ENCODE measurements around the gene PHLDA1. TPM values are rescaled to one million over a fixed set of nuclear protein-coding genes. Genes with fewer than 3 reads are reported as not detected.

PHLDA1 gene
- total RNA-seq, 1 experiment from 2014 or later = 4.9 TPM

DNA sequence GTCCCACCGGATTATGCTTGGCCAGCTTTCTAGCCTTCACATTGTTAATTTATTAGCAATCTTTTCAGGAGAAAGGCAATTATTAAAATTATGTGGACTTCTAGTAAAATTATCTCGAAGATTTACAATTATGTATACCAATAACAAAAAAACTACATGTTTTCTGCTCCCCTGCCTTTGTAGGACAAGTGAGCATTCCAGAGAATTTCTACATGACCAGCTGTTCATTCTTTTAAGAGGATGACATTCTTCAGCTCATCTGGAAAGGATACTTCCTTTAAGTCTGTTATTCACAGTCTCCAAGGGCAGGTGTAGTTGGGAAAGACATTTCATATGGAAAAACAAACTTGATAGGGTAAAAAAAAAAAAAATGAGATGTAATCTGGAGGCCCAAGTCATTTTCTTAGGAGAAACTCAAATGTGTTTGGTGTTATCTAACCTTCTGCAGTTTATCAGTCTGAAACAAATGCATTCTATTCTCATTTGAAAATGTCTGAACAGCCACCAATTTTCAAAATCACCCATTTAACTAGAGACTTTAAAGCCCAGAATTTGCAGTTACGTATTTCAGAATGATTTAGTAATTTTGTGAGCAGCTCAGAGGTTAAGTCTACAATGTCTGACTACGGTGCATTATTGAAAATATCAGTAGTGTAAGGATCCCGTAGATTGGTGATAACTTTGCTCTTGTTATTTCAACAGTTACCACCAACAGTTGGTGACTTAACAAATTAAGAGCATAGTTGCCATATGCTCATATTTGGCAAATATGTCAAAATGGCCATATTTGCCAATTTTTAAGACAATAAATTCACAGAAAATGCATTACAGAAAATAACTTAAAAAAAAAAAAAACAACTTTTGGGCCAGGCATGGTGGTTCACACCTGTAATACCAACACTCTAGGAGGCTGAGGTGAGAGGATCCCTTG lies 1.8 kb upstream of the PHLDA1 start:
- TF ChIP-seq, protein P1, sequence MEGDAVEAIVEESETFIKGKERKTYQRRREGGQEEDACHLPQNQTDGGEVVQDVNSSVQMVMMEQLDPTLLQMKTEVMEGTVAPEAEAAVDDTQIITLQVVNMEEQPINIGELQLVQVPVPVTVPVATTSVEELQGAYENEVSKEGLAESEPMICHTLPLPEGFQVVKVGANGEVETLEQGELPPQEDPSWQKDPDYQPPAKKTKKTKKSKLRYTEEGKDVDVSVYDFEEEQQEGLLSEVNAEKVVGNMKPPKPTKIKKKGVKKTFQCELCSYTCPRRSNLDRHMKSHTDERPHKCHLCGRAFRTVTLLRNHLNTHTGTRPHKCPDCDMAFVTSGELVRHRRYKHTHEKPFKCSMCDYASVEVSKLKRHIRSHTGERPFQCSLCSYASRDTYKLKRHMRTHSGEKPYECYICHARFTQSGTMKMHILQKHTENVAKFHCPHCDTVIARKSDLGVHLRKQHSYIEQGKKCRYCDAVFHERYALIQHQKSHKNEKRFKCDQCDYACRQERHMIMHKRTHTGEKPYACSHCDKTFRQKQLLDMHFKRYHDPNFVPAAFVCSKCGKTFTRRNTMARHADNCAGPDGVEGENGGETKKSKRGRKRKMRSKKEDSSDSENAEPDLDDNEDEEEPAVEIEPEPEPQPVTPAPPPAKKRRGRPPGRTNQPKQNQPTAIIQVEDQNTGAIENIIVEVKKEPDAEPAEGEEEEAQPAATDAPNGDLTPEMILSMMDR (conservative IDR thresholded peaks at IDR 0.05; ENCODE audit: low read depth, low read length) = no peak
- no peak for TF ChIP-seq EZH2 (IDR thresholded peaks at IDR 0.05; ENCODE audit: borderline replicate concordance, low read depth, low read length, poor library complexity, severe bottlenecking)
- Histone ChIP-seq H3K4me1 (ENCODE audit: insufficient read depth, low read length, poor library complexity, severe bottlenecking) (peaks cover 21% of the 10 kb centered on the region), H3K27me3 (replicated peaks; ENCODE audit: insufficient read depth, low read depth, low read length, poor library complexity) (no peaks in the 10 kb centered on the region), H3K9me3 (ENCODE audit: low read depth, low read length, poor library complexity, severe bottlenecking) (no peaks in the 10 kb centered on the region), H3K4me3 (ENCODE audit: low read depth, low read length, poor library complexity, severe bottlenecking) (no peak overlapping the region), H3K36me3 (ENCODE audit: insufficient read depth, low read length, poor library complexity, severe bottlenecking) (no peaks in the 10 kb centered on the region), H3K27ac (ENCODE audit: low read depth, low read length, poor library complexity, severe bottlenecking) (no peak overlapping the region)
- POLR2A ChIA-PET (ENCODE audit: low non-redundant PET) = no interaction called here
- intact Hi-C loops (cut with micrococcal nuclease; ENCODE audit: unreplicated experiment) = loop anchor here (5.0 to 10.0 kb wide), 4 partner anchors 86 to 699 kb away; partner anchors contain the start of genes CAPS2 and GLIPR1L1
- DNase-seq (ENCODE audit: low spot score) = no peak
- BruUV-seq (replicated peaks) = no TSS peak
- CTCF ChIA-PET = interaction anchor here (0.6 to 0.7 kb wide), 2 partner anchors 508 to 524 kb away, joined by 3 to 8 read pairs; no protein-coding TSS in a partner anchor

DNA sequence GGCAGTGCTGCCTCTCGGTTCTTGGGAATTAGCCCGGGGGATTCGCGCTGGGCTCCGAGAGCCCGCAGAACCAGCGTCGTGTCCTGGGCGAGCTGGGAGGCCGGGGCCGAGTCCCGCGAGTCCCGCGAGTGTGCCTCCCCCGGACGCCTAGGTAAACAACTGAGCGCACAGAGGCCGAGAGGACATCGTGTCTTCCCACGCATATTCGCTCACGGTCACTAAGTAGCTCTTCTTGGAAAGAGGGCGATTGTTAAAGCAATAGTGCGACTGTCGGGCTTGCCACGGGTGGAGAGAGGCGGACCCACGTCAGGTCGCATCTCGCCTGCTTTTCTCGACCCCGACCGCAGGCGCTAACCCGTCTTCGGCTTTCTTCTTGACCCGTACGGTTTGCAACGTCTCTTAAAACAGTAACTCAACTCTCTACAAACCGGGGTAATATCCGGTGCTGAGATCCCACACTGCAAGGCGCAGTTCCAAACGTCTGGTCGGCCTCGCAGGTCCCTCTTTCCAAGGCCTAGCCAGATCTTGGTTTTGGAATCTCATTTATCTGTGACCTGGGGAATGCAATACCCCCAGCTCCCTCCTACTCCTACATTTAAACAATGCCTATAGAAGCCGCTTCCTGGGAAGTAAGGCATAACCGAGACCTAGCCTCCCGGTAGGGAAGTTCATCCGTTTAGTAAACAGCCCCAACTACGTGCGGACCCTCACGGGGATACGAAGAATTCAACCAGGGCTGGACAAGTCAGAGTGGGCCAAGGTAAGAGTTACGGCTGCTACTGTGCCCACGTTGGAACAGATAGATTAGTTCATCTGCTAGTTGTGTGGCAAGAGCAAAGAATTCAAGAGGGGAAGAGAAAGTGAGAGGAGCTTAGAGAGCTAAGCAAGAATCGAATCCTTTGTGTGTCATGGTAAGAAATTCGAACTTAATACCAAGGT lies 736 bp upstream of the PHLDA1 start:
- Histone ChIP-seq H3K27me3 (replicated peaks; ENCODE audit: insufficient read depth, low read depth, low read length, poor library complexity) (no peaks in the 10 kb centered on the region), H3K36me3 (ENCODE audit: insufficient read depth, low read length, poor library complexity, severe bottlenecking) (no peaks in the 10 kb centered on the region), H3K27ac (ENCODE audit: low read depth, low read length, poor library complexity, severe bottlenecking) (peak overlapping the region; percentile 86), H3K4me1 (ENCODE audit: insufficient read depth, low read length, poor library complexity, severe bottlenecking) (peaks cover 10% of the 10 kb centered on the region), H3K9me3 (ENCODE audit: low read depth, low read length, poor library complexity, severe bottlenecking) (no peaks in the 10 kb centered on the region), H3K4me3 (ENCODE audit: low read depth, low read length, poor library complexity, severe bottlenecking) (peak overlapping the region; percentile 84)
- BruUV-seq (replicated peaks) = no TSS peak
- peak; percentile 36 for DNase-seq (ENCODE audit: low spot score)
- TF ChIP-seq EZH2 (IDR thresholded peaks at IDR 0.05; ENCODE audit: borderline replicate concordance, low read depth, low read length, poor library complexity, severe bottlenecking) = no peak
- TF ChIP-seq, protein P1 (conservative IDR thresholded peaks at IDR 0.05; ENCODE audit: low read depth, low read length) = no peak
- intact Hi-C loops (cut with micrococcal nuclease; ENCODE audit: unreplicated experiment) = loop anchor here (5.0 to 10.0 kb wide), 4 partner anchors 85 to 698 kb away; partner anchors contain the start of genes CAPS2 and GLIPR1L1
- ChIA-PET CTCF (interaction anchor here (0.6 to 1.2 kb wide), 3 partner anchors 68 to 523 kb away, joined by 3 to 8 read pairs (median 3); no protein-coding TSS in a partner anchor), POLR2A (ENCODE audit: low non-redundant PET) (interaction anchor here (0.6 kb wide), 3 partner anchors 16 to 422 kb away, joined by 3 to 6 read pairs (median 4); no protein-coding TSS in a partner anchor)

DNA sequence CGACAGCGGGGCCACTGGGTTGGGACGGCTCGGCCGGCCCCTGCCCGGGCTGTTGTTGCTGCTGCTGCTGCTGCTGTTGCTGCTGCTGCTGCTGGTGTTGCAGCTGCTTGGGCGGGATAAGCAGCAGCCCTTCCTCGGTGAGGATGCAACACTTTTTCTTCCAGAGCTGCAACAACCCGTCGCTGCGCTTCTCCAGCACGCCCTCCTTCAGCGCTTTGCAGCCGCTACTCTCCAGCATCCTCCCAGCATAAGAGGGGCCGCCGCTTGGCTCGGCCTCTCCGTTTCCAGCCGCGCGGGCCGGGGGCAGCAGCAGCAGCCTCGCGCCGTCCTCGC lies 529 bp downstream of the PHLDA1 start:
- CTCF ChIA-PET = interaction anchor here (0.6 kb wide), 1 partner anchor 406 kb away, joined by 4 read pairs; no protein-coding TSS in a partner anchor
- TF ChIP-seq, protein P1 (conservative IDR thresholded peaks at IDR 0.05; ENCODE audit: low read depth, low read length) = no peak
- no peak for TF ChIP-seq EZH2 (IDR thresholded peaks at IDR 0.05; ENCODE audit: borderline replicate concordance, low read depth, low read length, poor library complexity, severe bottlenecking)
- Histone ChIP-seq H3K36me3 (ENCODE audit: insufficient read depth, low read length, poor library complexity, severe bottlenecking) (no peaks in the 10 kb centered on the region), H3K4me3 (ENCODE audit: low read depth, low read length, poor library complexity, severe bottlenecking) (peak overlapping the region; percentile 84), H3K27ac (ENCODE audit: low read depth, low read length, poor library complexity, severe bottlenecking) (peak overlapping the region; percentile 86), H3K27me3 (replicated peaks; ENCODE audit: insufficient read depth, low read depth, low read length, poor library complexity) (no peaks in the 10 kb centered on the region), H3K9me3 (ENCODE audit: low read depth, low read length, poor library complexity, severe bottlenecking) (no peaks in the 10 kb centered on the region), H3K4me1 (ENCODE audit: insufficient read depth, low read length, poor library complexity, severe bottlenecking) (peaks cover 9% of the 10 kb centered on the region)
- POLR2A ChIA-PET (ENCODE audit: low non-redundant PET) = no interaction called here
- DNase-seq (ENCODE audit: low spot score) = no peak
- no TSS peak for BruUV-seq (replicated peaks)
- intact Hi-C loops (cut with micrococcal nuclease; ENCODE audit: unreplicated experiment) = loop anchor here (2.0 to 10.0 kb wide), 6 partner anchors 84 to 696 kb away; partner anchors contain the start of genes CAPS2 and GLIPR1L1
